H4 (cell line): Measurements from ENCODE around the gene SIVA1. TPM values are rescaled to one million over a fixed set of nuclear protein-coding genes. Genes with fewer than 3 reads are reported as not detected.
"Not testable (repeated sequence)": the region's sequence is repeated elsewhere in the genome, so short reads cannot be mapped to it uniquely, and the experiment has no call there.

Source experiments
- DNase-seq: peaks from one replicate; pipeline ENCODE4 v3.0.0-alpha.2; 2015; ENCODE audit warnings: low spot score
- total RNA-seq: library from RNA; depleted of rRNA; stranded (reverse); fragments of >200 nt; shearing (Covaris generic); gene quantifications from 2 replicates; pipeline ENCODE4 v1.2.3, GENCODE V29; 2014

SIVA1 gene
- total RNA-seq, 1 experiment from 2014 or later: 286 TPM

- DNase-seq: no peak
These were observed 17.8 kb upstream of the SIVA1 start for GRCh38 chr14:104734991-104735779.

GRCh38 chr14:104735830-104736642, 16.9 kb upstream of the SIVA1 start:
- peak; percentile 69 for DNase-seq

- no peak for DNase-seq
These were observed 14.4 kb upstream of the SIVA1 start for GRCh38 chr14:104738375-104739019.

- DNase-seq: no peak
These were observed 13.9 kb upstream of the SIVA1 start for GRCh38 chr14:104739026-104739425.

GRCh38 chr14:104739546-104740516, 13.1 kb upstream of the SIVA1 start:
- no peak for DNase-seq

DNA sequence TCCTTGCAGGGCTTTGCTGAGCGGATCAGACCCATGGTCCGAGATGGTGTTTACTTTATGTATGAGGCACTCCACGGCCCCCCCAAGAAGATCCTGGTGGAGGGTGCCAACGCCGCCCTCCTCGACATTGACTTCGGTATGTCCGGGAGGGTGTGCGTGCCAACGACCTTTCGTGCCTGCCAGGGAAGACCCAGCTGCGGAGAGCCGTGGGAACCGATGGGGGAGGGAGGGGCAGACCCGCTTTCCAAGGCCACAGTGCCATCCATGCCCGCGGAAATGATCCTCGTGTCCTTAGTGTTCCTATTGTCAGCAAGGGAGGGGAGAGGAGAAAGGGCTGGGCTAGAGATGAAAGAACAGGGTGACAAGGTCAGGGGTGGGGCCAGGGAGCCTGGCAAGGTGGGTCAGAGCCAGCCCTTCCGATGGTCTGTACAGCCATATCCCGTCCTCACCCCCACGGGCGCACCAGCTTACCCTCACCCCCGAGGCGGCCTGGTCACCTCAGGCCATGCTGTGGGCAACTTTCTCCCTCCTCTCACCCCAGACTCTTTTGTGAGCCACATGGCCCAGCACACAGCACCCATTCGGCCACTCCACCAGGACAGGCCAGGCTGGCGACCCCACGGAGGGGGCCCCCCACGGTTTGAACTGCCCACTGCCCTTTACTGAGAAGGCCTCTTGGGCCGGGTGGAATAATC, 11.7 kb upstream of the SIVA1 start:
- no peak for DNase-seq

GRCh38 chr14:104741803-104742251, 11.1 kb upstream of the SIVA1 start:
- DNase-seq: no peak

- DNase-seq: no peak
These were observed 10.1 kb upstream of the SIVA1 start for GRCh38 chr14:104742586-104743455.

DNA sequence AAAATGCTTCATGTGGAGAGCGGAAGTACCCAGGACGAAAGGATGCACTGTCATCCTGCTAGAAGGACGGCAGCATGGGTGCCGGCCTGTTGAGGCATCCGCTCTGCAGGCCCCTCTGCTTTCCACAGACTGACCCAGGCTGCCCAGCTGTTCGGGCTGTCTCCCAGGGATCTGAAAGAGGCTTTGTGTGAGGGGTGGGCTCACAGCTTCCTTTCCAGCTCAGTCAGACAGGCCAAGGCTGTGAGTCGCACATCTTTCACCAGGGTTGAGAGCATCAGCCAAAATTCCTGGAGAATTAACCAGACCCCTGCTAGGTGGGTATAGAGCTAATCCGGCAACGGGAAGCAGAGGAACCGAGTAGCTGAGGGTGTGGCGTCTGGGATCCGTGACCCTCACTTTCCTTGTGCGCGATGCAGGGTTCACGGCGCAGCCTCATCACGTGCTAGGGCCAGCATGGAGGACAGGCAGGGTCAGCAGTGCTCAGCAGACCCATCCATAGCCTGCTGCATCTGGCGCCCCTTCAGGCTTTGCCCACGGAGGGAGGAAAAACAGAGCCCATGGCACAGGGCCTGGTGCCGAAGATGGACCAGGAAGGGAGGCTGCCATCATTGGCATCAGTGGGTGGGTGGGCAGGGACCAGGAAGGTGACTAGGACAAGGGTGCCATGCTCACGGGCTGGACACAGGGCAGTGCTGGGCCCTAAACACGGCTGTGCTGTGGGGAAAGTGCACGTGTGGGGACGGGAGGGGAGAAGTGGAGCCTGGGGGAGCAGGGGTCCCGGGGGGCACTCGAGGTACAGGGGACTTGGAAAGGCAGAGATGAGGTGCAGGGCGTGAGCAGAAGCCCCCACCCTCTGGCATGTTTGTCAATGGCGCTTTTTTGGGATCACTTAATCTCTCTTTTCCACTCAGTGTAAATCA, 9.2 kb upstream of the SIVA1 start:
- DNase-seq: no peak

GRCh38 chr14:104744484-104744883, 8.5 kb upstream of the SIVA1 start:
- no peak for DNase-seq

GRCh38 chr14:104745431-104745830, 7.5 kb upstream of the SIVA1 start:
- DNase-seq: no peak

DNA sequence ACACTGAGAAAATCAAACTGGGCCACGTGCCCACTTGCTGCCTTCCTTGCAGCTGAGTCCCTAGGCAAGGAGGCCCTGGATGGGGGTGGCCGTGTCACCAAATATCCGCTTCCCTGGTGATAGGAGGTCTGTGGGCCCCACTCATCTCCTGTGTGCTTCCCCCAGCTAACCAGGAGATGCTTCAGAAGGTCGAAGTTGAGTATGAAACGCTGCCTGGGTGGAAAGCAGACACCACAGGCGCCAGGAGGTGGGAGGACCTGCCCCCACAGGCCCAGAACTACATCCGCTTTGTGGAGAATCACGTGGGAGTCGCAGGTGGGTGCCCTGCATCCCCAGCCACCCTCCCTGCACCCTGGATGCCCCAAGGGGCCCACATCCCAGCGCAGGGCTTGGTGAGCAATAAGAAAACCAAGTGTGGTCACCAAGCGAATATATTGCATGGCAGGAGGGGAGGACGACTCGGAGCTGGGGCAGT, 6.8 kb upstream of the SIVA1 start:
- no peak for DNase-seq

DNA sequence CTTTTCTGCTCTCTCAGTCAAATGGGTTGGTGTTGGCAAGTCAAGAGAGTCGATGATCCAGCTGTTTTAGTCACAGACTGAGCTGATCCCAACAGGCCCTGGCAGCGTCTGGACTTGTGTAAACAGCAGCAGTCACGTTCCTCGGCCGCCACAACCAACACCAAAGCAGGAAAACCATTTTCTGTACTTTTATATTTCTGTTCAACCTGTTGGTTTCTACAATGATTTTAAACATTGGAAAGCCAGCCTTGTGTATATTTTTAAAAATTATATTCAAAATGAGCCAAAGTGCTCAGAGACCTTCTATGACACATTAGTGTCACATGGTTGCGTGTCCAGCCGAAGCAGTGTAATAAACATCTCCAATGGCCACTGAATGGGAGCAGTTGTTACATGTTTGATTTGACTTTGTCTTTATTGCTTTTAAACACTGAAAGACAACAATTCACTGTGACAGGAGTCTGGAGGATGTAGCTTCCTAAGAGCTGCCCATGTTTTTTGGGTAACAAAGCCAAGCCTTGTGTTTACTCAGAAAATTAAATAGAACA, 5.9 kb upstream of the SIVA1 start:
- DNase-seq: no peak

- DNase-seq: no peak
These were observed 5.1 kb upstream of the SIVA1 start for GRCh38 chr14:104747876-104748275.

DNA sequence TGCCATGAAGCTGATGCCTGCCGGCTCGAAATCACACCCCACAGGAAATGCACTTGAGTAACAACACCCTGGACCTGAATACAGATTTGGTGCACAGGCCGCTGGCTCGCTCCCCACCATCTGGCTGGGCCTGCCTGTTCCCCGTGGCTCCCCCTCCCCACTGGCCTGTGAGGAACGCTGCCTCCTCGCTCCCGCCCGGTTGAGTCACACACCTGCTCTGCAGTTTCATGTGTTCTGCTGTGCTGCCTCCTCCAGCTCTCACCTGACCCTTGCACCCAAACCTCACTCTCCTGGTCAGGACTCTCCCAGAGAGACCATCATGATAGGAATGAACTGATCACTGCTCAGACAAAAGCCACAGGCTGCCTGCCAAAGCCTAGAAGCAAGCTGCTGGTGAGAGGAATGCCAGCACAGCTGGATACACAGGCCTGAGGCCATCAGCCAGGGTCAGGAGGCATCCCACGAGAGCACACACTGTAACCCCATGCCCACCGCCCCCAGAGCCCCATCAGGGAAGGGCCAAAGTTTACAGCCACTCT, 3.8 kb upstream of the SIVA1 start:
- no peak for DNase-seq

- no peak for DNase-seq
These were observed 2.7 kb upstream of the SIVA1 start for GRCh38 chr14:104750056-104750752.

GRCh38 chr14:104750753-104751057, 2.2 kb upstream of the SIVA1 start:
- DNase-seq: not testable (repeated sequence)
